Cardiac muscle cell (in vitro differentiated cells and primary cell): ENCODE results near the gene SPATA9. TPM values are rescaled to one million over a fixed set of nuclear protein-coding genes. Genes with fewer than 3 reads are reported as not detected.

Experiments
- DNase-seq, 2 donors: peaks; one replicate each; pipeline versions ENCODE4 v3.0.0 to v3.0.0-alpha.2; 2010 to 2017; ENCODE audit warnings: low read depth in 1 of 2, low spot score in 1 of 2
- H3K27ac ChIP-seq: fragments of 200-600 bp; sonication (generic); 2 replicates; pipeline ENCODE4 v1.5.1; 2016
- H3K27me3 ChIP-seq: fragments of 200-600 bp; sonication (generic); 2 replicates; pipeline ENCODE4 v1.6.0; 2016; ENCODE audit warnings: control low read depth
- H3K36me3 ChIP-seq: fragments of 200-600 bp; sonication (generic); 2 replicates; pipeline ENCODE4 v1.5.1; 2016; ENCODE audit warnings: control low read depth
- H3K4me1 ChIP-seq: fragments of 200-600 bp; sonication (generic); 2 replicates; pipeline ENCODE4 v1.8.1; 2017; ENCODE audit warnings: low read depth, mild to moderate bottlenecking, mixed run types
- H3K4me3 ChIP-seq: fragments of 200-600 bp; sonication (generic); 2 replicates; pipeline ENCODE4 v1.5.1; 2016; ENCODE audit warnings: mild to moderate bottlenecking
- H3K9me3 ChIP-seq: fragments of 200-600 bp; sonication (generic); 2 replicates; pipeline ENCODE4 v1.5.1; 2017; ENCODE audit warnings: low read depth, mild to moderate bottlenecking, control low read depth
- polyA plus RNA-seq: library from polyadenylated mRNA; unstranded; fragments of >200 nt; fragmentation: Nextera tagmentation; extraction: Ambion mirVana; gene quantifications from 2 replicates; pipeline ENCODE4 v1.2.1, GENCODE V29; 2016
- total RNA-seq: library from RNA; depleted of rRNA; stranded (reverse); fragments of >200 nt; gene quantifications from 2 replicates; pipeline ENCODE4 v1.2.3, GENCODE V29; 2016
- TF ChIP-seq, protein P1 (sequence below): IDR thresholded peaks from 2 replicates; pipeline ENCODE4 v1.5.1; 2012; ENCODE audit warnings: low read depth, mild to moderate bottlenecking, low read length

SPATA9 gene
- total and polyA plus RNA-seq, 2 experiments from 2014 or later: 0.45 to 1.3 TPM

DNA sequence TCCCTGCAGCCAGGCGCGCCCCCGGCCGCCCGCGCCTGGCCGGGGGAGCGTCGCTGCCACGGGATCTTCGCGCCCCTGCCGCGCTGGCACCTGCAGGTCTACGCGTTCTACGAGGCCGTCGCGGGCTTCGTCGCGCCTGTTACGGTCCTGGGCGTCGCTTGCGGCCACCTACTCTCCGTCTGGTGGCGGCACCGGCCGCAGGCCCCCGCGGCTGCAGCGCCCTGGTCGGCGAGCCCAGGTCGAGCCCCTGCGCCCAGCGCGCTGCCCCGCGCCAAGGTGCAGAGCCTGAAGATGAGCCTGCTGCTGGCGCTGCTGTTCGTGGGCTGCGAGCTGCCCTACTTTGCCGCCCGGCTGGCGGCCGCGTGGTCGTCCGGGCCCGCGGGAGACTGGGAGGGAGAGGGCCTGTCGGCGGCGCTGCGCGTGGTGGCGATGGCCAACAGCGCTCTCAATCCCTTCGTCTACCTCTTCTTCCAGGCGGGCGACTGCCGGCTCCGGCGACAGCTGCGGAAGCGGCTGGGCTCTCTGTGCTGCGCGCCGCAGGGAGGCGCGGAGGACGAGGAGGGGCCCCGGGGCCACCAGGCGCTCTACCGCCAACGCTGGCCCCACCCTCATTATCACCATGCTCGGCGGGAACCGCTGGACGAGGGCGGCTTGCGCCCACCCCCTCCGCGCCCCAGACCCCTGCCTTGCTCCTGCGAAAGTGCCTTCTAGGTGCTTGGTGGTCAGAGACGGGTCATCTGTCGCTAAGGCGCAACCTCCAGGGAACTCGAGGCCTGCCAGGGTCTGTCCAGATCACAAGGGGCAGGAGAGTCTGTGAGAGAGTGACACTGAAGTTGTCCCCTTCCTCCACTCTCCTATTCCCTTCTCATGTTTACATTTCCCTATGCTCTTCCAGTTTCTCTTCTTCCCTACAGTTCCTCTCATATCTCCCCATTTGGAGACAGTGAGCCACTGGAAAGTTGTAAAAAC lies 61.6 kb downstream of the SPATA9 start:
- TF ChIP-seq, protein P1, sequence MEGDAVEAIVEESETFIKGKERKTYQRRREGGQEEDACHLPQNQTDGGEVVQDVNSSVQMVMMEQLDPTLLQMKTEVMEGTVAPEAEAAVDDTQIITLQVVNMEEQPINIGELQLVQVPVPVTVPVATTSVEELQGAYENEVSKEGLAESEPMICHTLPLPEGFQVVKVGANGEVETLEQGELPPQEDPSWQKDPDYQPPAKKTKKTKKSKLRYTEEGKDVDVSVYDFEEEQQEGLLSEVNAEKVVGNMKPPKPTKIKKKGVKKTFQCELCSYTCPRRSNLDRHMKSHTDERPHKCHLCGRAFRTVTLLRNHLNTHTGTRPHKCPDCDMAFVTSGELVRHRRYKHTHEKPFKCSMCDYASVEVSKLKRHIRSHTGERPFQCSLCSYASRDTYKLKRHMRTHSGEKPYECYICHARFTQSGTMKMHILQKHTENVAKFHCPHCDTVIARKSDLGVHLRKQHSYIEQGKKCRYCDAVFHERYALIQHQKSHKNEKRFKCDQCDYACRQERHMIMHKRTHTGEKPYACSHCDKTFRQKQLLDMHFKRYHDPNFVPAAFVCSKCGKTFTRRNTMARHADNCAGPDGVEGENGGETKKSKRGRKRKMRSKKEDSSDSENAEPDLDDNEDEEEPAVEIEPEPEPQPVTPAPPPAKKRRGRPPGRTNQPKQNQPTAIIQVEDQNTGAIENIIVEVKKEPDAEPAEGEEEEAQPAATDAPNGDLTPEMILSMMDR: peak; percentile 6
- Histone ChIP-seq H3K36me3 (no peaks in the 10 kb centered on the region), H3K4me3 (peak overlapping the region; percentile 53), H3K27me3 (peaks cover 66% of the 10 kb centered on the region), H3K27ac (no peak overlapping the region), H3K4me1 (no peaks in the 10 kb centered on the region), H3K9me3 (no peaks in the 10 kb centered on the region)
- peak; percentile 46 for DNase-seq

DNA sequence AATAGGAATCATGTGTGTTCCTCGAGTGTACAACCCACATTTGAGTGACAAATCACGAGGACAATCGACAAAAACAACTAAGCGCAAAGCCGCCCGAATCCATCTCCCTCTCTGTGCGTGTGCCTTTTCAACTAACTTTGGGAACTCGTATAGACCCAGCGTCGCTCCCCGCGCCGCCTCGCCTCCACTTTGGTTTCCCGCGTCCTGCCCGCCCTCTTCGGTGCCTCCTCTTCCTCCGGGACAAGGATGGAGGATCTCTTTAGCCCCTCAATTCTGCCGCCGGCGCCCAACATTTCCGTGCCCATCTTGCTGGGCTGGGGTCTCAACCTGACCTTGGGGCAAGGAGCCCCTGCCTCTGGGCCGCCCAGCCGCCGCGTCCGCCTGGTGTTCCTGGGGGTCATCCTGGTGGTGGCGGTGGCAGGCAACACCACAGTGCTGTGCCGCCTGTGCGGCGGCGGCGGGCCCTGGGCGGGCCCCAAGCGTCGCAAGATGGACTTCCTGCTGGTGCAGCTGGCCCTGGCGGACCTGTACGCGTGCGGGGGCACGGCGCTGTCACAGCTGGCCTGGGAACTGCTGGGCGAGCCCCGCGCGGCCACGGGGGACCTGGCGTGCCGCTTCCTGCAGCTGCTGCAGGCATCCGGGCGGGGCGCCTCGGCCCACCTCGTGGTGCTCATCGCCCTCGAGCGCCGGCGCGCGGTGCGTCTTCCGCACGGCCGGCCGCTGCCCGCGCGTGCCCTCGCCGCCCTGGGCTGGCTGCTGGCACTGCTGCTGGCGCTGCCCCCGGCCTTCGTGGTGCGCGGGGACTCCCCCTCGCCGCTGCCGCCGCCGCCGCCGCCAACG lies 62.5 kb downstream of the SPATA9 start, which contains the start of gene GPR150:
Gene GPR150, plus strand, starts transcription at position 58 of the 840 bp plus-strand sequence. Its CDS starts 189 bp downstream, at position 247.
- Histone ChIP-seq H3K36me3 (no peaks in the 10 kb centered on the region), H3K27ac (no peak within 1 kb of the TSS), H3K4me3 (peak within 1 kb of the TSS; percentile 53), H3K27me3 (peaks cover 66% of the 10 kb centered on the region), H3K4me1 (no peaks in the 10 kb centered on the region), H3K9me3 (no peaks in the 10 kb centered on the region)
- TF ChIP-seq, protein P1: no peak
- DNase-seq: peak; percentile 61 to 65

DNA sequence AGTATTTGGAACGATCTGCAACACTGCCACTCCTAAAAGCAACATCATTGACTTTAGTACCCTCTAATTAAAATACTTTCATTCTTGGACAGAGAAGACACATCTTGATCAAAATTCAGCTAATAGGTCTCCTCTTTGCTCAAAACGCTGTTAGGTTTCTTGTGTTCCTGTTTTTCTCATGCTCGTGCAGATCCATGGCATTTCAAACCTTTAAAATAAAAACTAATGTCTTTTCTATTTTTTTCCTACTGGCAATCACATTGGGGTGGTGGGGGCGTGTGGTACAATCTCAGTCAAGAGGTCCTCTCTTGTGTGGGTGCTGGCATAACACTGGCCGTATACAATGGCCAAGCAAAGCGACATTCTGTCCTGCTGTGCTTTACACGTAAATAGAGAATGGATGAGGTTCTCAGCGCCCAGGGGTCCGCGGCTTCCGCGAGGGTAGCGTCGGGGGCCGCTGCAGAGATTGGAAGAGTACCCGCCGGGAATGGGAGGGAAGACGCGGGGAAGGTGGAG lies 63.2 kb downstream of the SPATA9 start:
- Histone ChIP-seq H3K9me3 (no peaks in the 10 kb centered on the region), H3K4me3 (peak overlapping the region; percentile 53), H3K27ac (no peak overlapping the region), H3K36me3 (no peaks in the 10 kb centered on the region), H3K27me3 (peaks cover 66% of the 10 kb centered on the region), H3K4me1 (no peaks in the 10 kb centered on the region)
- DNase-seq: no peak
- TF ChIP-seq, protein P1: no peak

DNA sequence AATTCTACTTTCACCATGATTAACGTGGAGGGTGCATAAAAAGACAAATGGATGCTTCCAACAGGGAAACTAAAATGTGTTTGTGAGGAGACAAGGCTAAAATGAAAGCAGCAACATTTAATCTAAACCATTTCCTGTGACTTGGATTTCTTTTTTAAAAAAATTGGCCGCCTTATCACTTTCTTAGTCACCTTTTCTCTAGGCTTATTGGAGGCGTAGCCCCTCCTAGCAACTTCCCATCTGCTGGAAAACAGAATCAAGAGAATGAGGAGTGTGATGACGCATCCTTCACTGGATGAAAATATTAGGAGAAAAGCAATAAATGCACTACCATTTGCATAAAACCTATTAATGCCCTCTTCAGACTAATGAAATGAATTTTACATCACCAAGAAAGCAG lies 63.7 kb downstream of the SPATA9 start:
- TF ChIP-seq, protein P1: no peak
- no peaks in the 10 kb centered on the region for H3K36me3 ChIP-seq
- no peak overlapping the region for H3K4me3 ChIP-seq
- H3K27me3 ChIP-seq: peaks cover 66% of the 10 kb centered on the region
- H3K4me1 ChIP-seq: no peaks in the 10 kb centered on the region
- peak in 1 of 2 donors; percentile 77 for DNase-seq
- H3K27ac ChIP-seq: no peak overlapping the region
- no peaks in the 10 kb centered on the region for H3K9me3 ChIP-seq

DNA sequence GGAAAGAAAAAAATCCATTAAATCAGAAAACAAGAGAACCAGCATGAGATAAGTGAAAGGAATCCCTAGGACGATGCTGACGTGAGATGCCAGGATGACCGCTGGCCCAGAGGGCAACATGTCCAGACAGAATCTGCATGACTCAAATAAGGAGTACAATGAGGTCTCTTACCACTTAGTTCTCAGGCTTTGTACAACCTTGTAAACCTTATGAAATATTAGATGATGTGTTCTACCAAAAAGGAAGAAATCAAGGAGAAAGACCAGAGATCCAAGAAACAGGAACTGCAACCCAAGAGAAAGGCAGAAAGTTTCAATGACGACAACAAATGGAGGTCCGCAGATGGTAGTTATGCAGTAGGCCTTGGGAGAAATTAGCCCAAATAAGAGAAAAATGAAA lies 65.7 kb downstream of the SPATA9 start:
- peak in 1 of 2 donors; percentile 27 for DNase-seq
- Histone ChIP-seq H3K36me3 (no peaks in the 10 kb centered on the region), H3K9me3 (no peaks in the 10 kb centered on the region), H3K4me3 (no peak overlapping the region), H3K27ac (no peak overlapping the region), H3K4me1 (no peaks in the 10 kb centered on the region), H3K27me3 (peaks cover 46% of the 10 kb centered on the region)
- TF ChIP-seq, protein P1: no peak
